H1 (cell line): Measurements from ENCODE around the gene RTN4. TPM values are rescaled to one million over a fixed set of nuclear protein-coding genes. Genes with fewer than 3 reads are reported as not detected.

ENCODE experiments used
- EGR1 ChIP-seq: IDR thresholded peaks from 2 replicates; pipeline ENCODE4 v1.6.1; 2011; ENCODE audit warnings: low read depth, low read length, borderline replicate concordance
- POLR2AphosphoS5 ChIP-seq: IDR thresholded peaks from 2 replicates; pipeline ENCODE4 v1.6.1; 2011; ENCODE audit warnings: low read depth, low read length
- TBP ChIP-seq: IDR thresholded peaks from 2 replicates; pipeline ENCODE4 v1.6.1; 2011; ENCODE audit warnings: low read depth, low read length, improper control_type of control experiment
- polyA plus RNA-seq, 7 experiments: library from polyadenylated mRNA; depleted of rRNA in 3 of 7; stranded (reverse) in 5 of 7; unstranded in 2 of 7; fragments of >200 nt in 5 of 7; fragments of 200-250 nt in 2 of 7; gene quantifications; 1 replicate in 5 of 7; 2 replicates in 1 of 7; 4 replicates in 1 of 7; pipeline versions ENCODE4 v1.2.1 to v1.2.3, GENCODE V29; 2011 to 2013; ENCODE audit warnings: missing spikeins in 2 of 7, mixed read lengths in 2 of 7
- total RNA-seq: library from RNA; stranded (reverse); fragmentation: NEBNext Ultra II Directional; extraction: Animal tissue kit (Norgen Biotek cat#: 25700); gene quantifications from 2 replicates; pipeline ENCODE4 v1.2.1, GENCODE V29; 2021
- TF ChIP-seq, protein P1 (sequence below): IDR thresholded peaks from 2 replicates; pipeline ENCODE4 v1.6.1; 2011; ENCODE audit warnings: low read depth, mild to moderate bottlenecking, low read length; ENCODE audit not compliant: insufficient read depth

The RTN4 gene
- total and polyA plus RNA-seq, 2 of the 8 experiments (the other 6 are each of a cell fraction or from before 2014, with no cell fraction given) = 179 to 242 TPM

DNA sequence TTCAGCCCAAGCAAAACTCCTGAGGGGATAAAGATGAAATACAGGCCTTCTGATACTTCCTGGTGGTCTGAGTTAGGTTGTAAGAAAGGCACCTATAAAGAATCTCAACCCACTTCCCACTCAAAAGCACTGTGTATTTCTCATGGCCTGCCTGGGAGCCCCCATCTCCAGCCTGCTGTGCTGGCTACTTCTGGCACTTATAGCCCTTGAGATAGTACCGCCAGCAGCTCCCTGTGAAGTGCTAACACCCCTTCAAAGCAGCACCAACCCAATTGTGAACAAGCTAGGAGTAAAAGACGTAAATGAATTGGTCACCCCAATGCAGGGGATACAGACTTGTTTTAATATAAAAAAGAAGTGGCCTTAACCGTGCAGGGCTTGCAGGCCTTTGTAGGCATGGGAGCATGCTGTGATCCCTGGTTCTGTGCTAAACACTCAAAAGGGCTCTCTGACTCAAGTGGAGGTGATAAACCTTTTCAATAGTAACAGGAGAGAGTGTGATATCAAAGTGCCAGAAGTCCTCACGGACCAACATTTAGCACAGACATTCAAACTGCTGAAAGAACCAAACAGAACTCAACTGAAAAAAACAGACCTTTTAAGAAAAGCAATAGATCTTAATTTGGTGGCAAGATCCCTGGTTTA lies 80.8 kb downstream of the RTN4 start (continued):
- TF ChIP-seq POLR2AphosphoS5 (no peak), TBP (no peak), EGR1 (no peak)
- TF ChIP-seq, protein P1, sequence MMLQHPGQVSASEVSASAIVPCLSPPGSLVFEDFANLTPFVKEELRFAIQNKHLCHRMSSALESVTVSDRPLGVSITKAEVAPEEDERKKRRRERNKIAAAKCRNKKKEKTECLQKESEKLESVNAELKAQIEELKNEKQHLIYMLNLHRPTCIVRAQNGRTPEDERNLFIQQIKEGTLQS = no peak
